Stimulated activated CD4-positive, alpha-beta T cell treated with anti-CD3 and anti-CD28 coated beads, Interleukin-4, amount 100 ng/mL, for 48 hours (primary cell): ENCODE results near the gene WWC2.
A peak's percentile ranks its signal among the peaks of the same experiment; 100 is the strongest.

Experiments
- DNase-seq, 2 donors: peaks; one replicate each; pipeline ENCODE4 v3.0.0-alpha.2; 2020; ENCODE audit warnings: low read depth in 2 of 2

WWC2 gene

GRCh38 chr4:183098723-183099536, at the start of gene WWC2:
Gene WWC2, plus strand, starts transcription at chr4:183099257. Its CDS starts 235 bp downstream, at chr4:183099492.
- DNase-seq: peak; percentile 37 to 55

- no peak for DNase-seq
Measured at GRCh38 chr4:183053681-183054080, 45.4 kb upstream of the WWC2 start.

GRCh38 chr4:183057255-183057654, 41.8 kb upstream of the WWC2 start:
- no peak for DNase-seq

- no peak for DNase-seq
Measured at GRCh38 chr4:183059797-183060196, 39.3 kb upstream of the WWC2 start.

GRCh38 chr4:183068502-183068901, 30.6 kb upstream of the WWC2 start:
- DNase-seq: no peak

- no peak for DNase-seq
Measured at GRCh38 chr4:183071222-183071621, 27.8 kb upstream of the WWC2 start.

GRCh38 chr4:183072176-183072575, 26.9 kb upstream of the WWC2 start:
- DNase-seq: no peak

GRCh38 chr4:183073838-183074145, 25.3 kb upstream of the WWC2 start:
- no peak for DNase-seq

- no peak for DNase-seq
Measured at GRCh38 chr4:183074288-183074990, 24.6 kb upstream of the WWC2 start.

- DNase-seq: no peak
Measured at GRCh38 chr4:183078634-183079033, 20.4 kb upstream of the WWC2 start.

- DNase-seq: no peak
Measured at GRCh38 chr4:183080372-183081115, 18.5 kb upstream of the WWC2 start.

- DNase-seq: no peak
Measured at GRCh38 chr4:183081116-183081469, 18.0 kb upstream of the WWC2 start.

- no peak for DNase-seq
Measured at GRCh38 chr4:183082053-183082452, 17.0 kb upstream of the WWC2 start.

GRCh38 chr4:183094393-183095198, 4.5 kb upstream of the WWC2 start:
- DNase-seq: no peak

- no peak for DNase-seq
Measured at GRCh38 chr4:183095199-183095512, 3.9 kb upstream of the WWC2 start.

GRCh38 chr4:183096276-183096965, 2.6 kb upstream of the WWC2 start:
- DNase-seq: no peak

- DNase-seq: no peak
Measured at GRCh38 chr4:183097231-183098018, 1.6 kb upstream of the WWC2 start.

- peak in 1 of 2 donors; percentile 7 for DNase-seq
Measured at GRCh38 chr4:183098019-183098722, 886 bp upstream of the WWC2 start.

- DNase-seq: no peak
Measured at GRCh38 chr4:183099537-183100297, 660 bp downstream of the WWC2 start.
